Cortex of kidney (tissue), 1 donor: ENCODE data around the gene CADPS2.
"Not testable (repeated sequence)": the region's sequence is repeated elsewhere in the genome, so short reads cannot be mapped to it uniquely, and the experiment has no call there.

ENCODE experiments used
- DNase-seq: peaks from one replicate; lab custom pipeline; 2025; lab: John Stamatoyannopoulos, UW

Gene CADPS2

DNA sequence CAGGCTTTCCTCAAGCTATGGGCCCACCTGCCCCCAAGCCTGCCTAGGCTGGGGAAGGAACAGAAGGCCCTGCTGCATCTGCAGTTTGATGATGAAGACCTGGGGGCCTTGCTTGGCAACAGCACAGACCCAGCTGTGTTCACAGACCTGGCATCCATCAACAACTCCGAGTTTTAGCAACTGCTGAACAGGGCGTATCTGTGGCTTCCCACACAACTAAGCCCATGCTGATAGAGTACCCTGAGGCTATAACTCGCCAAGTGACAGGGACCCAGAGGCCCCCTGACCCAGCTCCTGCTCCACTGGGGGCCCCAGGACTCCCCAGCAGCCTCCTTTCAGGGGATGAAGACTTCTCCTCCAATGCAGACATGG, 36.3 kb downstream of the CADPS2 start:
- DNase-seq: no peak

GRCh38 chr7:122849322-122849956, 36.8 kb downstream of the CADPS2 start:
- DNase-seq: no peak

DNA sequence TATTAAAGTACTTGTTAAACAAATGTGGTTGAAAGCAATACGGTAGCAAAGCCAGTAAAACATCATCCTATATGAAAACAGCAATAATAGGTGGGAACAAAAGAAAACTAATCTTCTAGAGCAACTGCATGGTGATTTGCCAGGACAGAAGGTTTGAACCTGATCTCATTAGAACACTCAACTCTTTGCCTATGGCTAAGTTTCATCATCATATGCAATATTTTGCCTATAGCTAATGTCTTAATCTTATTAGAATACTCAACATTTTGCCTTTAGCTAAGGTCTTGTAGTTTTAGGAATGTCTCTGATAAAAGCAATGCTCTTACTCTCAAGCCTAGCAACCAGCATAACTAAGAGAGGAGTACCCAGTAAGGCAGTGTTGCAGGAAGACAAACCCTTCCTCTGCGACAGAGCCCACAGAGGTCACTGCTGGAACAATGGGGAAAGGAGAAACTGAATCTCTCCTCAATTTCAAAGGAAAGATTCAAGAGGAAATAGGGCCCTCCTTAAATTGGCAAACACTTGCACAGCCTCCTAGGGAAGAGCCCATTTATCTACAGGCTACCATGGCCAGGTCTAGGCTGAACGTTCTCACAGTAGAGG, 38.3 kb downstream of the CADPS2 start:
- DNase-seq: no peak

- DNase-seq: no peak
These were observed 39.7 kb downstream of the CADPS2 start for GRCh38 chr7:122846591-122846990.

- no peak for DNase-seq
These were observed 41.0 kb downstream of the CADPS2 start for GRCh38 chr7:122845286-122845685.

DNA sequence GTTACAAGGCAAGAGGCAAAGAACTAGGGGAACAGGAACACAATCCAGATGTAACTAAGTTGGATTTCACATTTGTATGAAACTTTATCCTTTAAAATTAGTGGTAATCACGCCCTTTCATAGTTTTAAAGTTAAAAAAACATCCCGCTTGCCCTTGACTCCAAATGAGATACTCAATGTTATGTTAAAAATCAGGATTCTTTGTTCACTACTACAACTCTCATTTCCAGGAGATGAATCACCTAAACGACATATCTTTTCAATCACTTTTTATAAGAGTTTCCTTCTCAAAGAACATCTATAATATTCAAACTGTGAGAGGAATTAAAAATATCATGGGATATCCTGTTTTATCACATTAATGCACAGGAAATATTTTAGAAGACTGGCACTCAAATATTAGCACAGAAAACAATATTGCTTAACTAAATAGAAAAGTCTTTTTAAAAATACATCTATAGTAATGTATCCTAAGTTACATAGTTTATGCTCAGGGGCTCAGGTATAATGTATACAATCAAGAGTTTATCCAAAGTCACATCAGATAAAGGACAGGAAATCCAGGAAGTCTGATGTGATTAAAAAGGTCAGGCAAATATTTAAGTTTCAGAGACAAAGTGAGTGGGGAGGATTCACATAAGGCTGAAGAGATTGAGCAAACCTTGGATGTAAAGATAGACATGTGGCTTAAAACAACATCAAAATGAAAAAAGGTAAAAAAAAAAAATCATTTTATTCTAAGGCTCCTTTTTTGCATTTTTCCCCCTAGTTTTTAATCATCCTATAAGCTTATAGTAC, 41.9 kb downstream of the CADPS2 start:
- DNase-seq: no peak

DNA sequence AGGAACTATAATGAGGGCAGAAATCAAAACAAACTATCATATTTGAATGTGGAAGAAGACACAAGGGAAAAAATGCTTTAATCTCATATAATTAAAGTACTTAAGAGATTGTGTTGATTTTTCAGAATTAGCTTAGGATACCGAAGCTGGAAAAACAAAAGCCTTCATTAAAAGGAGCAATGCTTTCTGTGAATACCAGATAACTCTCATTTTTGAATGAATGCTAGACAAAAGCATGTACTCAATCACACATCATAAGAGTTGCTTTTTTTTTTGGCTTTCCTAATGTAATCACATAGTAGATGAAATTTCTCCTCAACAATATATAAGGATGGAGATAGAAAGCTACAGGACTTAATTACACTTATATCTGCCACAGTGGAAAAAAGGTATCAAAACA, 43.3 kb downstream of the CADPS2 start:
- DNase-seq: no peak

GRCh38 chr7:122836286-122836685, 50.0 kb downstream of the CADPS2 start:
- DNase-seq: not testable (repeated sequence)

GRCh38 chr7:122834571-122834942, 51.7 kb downstream of the CADPS2 start:
- DNase-seq: not testable (repeated sequence)

- no peak for DNase-seq
These were observed 52.2 kb downstream of the CADPS2 start for GRCh38 chr7:122833888-122834570.

GRCh38 chr7:122831436-122831835, 54.8 kb downstream of the CADPS2 start:
- DNase-seq: no peak

DNA sequence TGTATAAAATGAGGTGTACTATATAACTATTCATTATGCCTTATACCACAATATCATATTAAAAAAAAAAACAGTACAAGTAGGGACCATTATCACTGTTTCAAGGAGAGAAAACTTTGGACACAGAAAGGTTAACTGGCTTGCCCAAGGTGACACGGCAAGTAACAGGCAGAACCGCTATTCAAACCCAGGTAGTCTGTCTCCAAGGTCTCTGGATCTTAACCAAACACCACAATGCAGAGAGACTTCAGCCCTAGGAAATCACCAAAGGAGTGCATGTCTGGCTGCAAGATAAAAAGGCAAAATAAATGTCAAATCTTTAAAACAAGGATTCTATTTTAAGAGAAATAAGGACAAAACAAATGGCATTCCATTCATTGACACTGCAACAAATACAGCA, 56.3 kb downstream of the CADPS2 start:
- DNase-seq: no peak

GRCh38 chr7:122827763-122828162, 58.5 kb downstream of the CADPS2 start:
- DNase-seq: no peak

DNA sequence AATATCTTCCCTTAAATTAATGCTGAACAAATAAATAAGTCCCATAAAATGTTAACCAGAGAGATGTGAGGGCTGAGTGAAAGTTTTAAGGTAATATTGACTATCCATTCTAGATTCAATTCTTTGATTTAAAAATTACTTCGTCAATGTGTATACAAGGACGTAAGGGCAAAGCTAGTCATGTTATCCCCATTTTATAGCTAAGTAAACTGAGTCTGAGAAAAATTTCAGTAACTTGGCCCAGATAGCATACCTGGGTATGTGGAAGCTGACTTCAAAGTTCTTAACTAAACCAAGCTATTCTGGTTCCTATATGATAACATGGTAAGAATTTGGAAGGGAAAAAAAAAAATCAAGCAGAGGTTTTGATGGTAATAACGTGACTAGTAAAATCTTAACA, 72.4 kb downstream of the CADPS2 start:
- no peak for DNase-seq

DNA sequence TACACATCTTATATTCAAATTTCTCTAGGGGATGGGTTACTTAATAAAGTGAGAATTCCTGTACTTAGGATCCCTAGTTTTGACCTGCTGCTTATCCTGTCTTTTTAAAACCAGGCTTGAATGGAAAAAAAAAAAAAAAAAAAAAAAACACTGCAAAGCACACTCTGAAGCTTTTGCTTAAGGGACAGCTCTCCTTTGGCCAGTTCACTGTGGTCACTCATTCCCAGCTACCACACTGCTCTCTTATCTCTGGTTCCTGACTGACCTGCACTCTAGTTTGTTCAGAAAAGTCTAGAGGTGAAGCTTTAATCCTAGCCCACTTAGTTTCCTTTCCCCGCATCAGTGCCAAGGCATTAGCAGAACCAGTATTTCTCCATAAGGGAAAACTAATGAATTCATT, 82.4 kb downstream of the CADPS2 start:
- DNase-seq: no peak

DNA sequence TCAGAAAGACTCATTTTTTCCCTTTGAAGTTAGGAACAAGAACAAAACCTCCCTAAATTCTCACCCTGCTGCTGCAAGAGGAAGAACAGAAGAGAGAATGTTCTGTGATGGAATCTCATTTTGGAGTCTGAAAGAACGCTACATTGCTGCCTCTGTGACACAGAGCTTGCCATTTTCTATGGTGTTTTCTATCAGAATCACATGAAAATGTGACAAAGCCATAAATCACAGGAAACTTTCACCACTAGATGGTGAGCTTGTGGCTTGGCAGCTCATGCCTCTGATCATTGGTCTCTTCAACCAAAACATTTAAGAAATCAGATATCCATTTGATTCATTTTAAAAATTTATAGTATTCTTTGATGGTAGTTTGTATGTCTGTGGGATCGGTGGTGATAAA, 82.9 kb downstream of the CADPS2 start:
- DNase-seq: no peak

GRCh38 chr7:122802301-122802751, 83.9 kb downstream of the CADPS2 start:
- DNase-seq: no peak

DNA sequence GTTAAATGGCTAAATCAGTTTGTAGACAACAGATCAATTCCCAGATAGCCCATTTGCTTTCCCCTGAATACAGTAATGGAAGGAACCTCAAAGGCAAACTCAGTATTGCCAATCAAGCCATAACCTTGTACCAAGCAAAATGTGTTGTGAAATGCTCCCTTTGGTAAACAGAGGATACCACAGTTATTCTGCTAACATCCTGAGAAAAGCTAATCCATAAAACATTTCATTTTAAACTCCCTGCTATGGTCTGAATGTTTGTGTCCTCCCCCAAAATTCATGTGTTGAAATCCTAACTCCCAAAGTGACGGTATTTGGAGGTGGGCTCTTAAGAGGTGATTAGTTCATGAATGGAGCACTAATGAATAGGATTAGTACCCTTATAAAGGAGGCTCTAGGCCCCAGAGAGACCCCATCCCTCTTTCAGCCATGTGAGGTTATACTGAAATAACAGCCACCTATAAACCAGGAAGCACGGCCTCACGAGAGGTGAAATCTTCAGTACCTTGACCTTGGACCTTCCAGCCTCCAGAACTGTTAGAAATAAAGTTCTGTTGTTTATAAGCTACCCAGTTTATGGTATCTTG, 94.2 kb downstream of the CADPS2 start:
- no peak for DNase-seq

GRCh38 chr7:122790591-122790990, 95.7 kb downstream of the CADPS2 start:
- no peak for DNase-seq

DNA sequence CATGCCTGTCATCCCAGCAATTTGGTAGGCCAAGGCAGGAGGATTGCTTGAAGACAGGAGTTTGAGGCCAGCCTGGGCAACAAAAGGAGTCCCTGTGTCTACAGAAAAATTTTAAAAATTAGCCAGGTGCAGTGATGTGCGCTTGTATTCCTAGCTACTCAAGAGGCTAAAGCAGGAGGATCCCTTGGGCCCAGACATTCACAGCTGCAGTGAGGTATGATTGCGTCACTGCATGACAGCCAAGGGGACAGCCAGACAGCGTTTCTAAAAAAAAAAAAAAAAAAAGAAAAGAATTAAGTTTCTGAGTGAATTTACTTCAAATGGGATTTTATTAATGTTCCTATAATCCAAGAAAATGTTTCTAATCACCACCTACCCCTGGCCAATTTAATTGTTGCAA, 96.1 kb downstream of the CADPS2 start:
- DNase-seq: no peak

DNA sequence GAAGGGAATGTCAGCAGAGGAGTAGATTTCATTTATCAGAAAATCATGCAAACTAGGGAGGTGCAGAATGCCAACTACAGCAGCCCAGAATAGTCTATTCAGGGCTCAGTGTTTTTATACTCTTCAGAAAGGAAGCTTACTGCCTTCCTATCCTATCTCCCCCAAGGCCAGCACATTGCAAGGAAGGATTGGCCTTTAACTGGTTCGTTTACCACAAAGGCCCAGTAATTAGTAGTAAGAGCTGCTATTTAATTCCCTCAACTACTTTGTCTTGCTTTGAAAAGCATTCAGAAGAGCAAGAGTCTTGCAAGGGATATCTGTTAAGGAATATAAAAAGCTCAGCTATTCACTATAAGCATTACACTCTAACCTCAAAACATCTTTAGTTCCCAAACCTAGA, 97.1 kb downstream of the CADPS2 start:
- no peak for DNase-seq

- DNase-seq: no peak
These were observed 115.4 kb downstream of the CADPS2 start for GRCh38 chr7:122770686-122771335.
